B cell (primary cell): ENCODE results near the gene NANOS2. TPM values are rescaled to one million over a fixed set of nuclear protein-coding genes. Genes with fewer than 3 reads are reported as not detected.

Experiments
- ATAC-seq: fragments of 200-7000 bp; cut with Tn5 transposase; one replicate; pipeline ENCODE4 v1.10.0; 2021; ENCODE audit warnings: low read depth, mild to moderate bottlenecking, moderate number of reproducible peaks, moderate library complexity
- CTCF ChIA-PET: fragments of 350-600 bp; sonication (Branson Sonifier 250); formaldehyde crosslinking; loops from one replicate; lab custom pipeline; 2021; ENCODE audit warnings: antibody characterized with exemption, inconsistent platforms; lab: Charles Lee
- POLR2A ChIA-PET: fragments of 350-600 bp; sonication (Branson Sonifier 250); formaldehyde crosslinking; loops from one replicate; lab custom pipeline; 2021; ENCODE audit warnings: antibody characterized with exemption; lab: Charles Lee
- DNase-seq: peaks from one replicate; pipeline ENCODE4 v3.0.0; 2013
- H2AFZ ChIP-seq: 2 replicates; pipeline ENCODE4 v1.6.1; 2012; ENCODE audit warnings: mild to moderate bottlenecking, low read depth, low read length; ENCODE audit not compliant: insufficient read depth, poor library complexity, severe bottlenecking
- H3K27ac ChIP-seq, 2 donors: 1 replicate in 1 of 2; 2 replicates in 1 of 2; pipeline ENCODE4 v1.5.1; 2012 to 2013; ENCODE audit warnings: low read length in 2 of 2, mild to moderate bottlenecking in 2 of 2, moderate library complexity in 1 of 2
- H3K27me3 ChIP-seq, 4 experiments: fragments of 200-600 bp in 1 of 4; sonication (generic) in 1 of 4; replicated peaks in 1 of 4; 1 replicate in 2 of 4; 2 replicates in 2 of 4; pipeline versions ENCODE4 v1.6.1 to v1.7.0; 2013 to 2016; ENCODE audit warnings: low read length in 3 of 4, mild to moderate bottlenecking in 2 of 4, mixed read lengths in 1 of 4, moderate library complexity in 1 of 4; ENCODE audit not compliant: insufficient read depth in 4 of 4, control insufficient read depth in 3 of 4; ENCODE audit errors: control extremely low read depth in 1 of 4
- H3K36me3 ChIP-seq, 2 experiments: replicated peaks in 1 of 2; 1 replicate in 1 of 2; 2 replicates in 1 of 2; pipeline versions ENCODE4 v1.6.1 to v1.7.1; 2013; ENCODE audit warnings: low read length in 1 of 2; ENCODE audit not compliant: insufficient read depth in 2 of 2, control insufficient read depth in 1 of 2; ENCODE audit errors: control extremely low read depth in 1 of 2, extremely low read depth in 1 of 2
- H3K4me1 ChIP-seq, 2 donors: fragments of 200-600 bp in 1 of 2; sonication (generic) in 1 of 2; 1 replicate in 1 of 2; 2 replicates in 1 of 2; pipeline versions ENCODE4 v1.5.1 to v1.6.1; 2013 to 2017; ENCODE audit warnings: low read length in 2 of 2; ENCODE audit not compliant: control insufficient read depth in 2 of 2, insufficient read depth in 2 of 2
- H3K4me2 ChIP-seq: replicated peaks from 2 replicates; pipeline ENCODE3; 2012; ENCODE audit warnings: mild to moderate bottlenecking, low read depth, low read length; ENCODE audit not compliant: poor library complexity, severe bottlenecking
- H3K4me3 ChIP-seq, 5 experiments: fragments of 200-600 bp in 1 of 5; sonication (generic) in 1 of 5; 1 replicate in 3 of 5; 2 replicates in 2 of 5; pipeline versions ENCODE4 v1.5.1 to v1.7.0; 2011 to 2016; ENCODE audit warnings: low read length in 4 of 5, mild to moderate bottlenecking in 4 of 5, low read depth in 2 of 5, control low read depth in 1 of 5, moderate library complexity in 1 of 5; ENCODE audit not compliant: insufficient read depth in 1 of 5; ENCODE audit errors: control extremely low read depth in 1 of 5, extremely low read depth in 1 of 5
- H3K79me2 ChIP-seq: fragments of 200-600 bp; sonication (generic); one replicate; pipeline ENCODE4 v1.6.0; 2016; ENCODE audit warnings: low read length; ENCODE audit not compliant: control insufficient read depth, insufficient read depth
- H3K9ac ChIP-seq: fragments of 200-600 bp; sonication (generic); 2 replicates; pipeline ENCODE4 v1.6.1; 2017; ENCODE audit warnings: mild to moderate bottlenecking, low read length, moderate library complexity
- H3K9me3 ChIP-seq, 3 donors: one replicate each; pipeline versions ENCODE4 v1.6.1 to v1.7.1; 2013; ENCODE audit warnings: low read length in 2 of 3; ENCODE audit not compliant: control insufficient read depth in 2 of 3, insufficient read depth in 1 of 3; ENCODE audit errors: control extremely low read depth in 1 of 3
- H4K20me1 ChIP-seq: 2 replicates; pipeline ENCODE4 v1.6.0; 2012; ENCODE audit warnings: mild to moderate bottlenecking, low read length; ENCODE audit not compliant: insufficient read depth, control insufficient read depth, poor library complexity, severe bottlenecking
- H3K27ac Mint-ChIP-seq: one replicate; pipeline ENCODE4 v1.8.0; 2021; ENCODE audit warnings: mixed read lengths
- H3K27me3 Mint-ChIP-seq: one replicate; pipeline ENCODE4 v1.8.0; 2021; ENCODE audit warnings: mixed read lengths
- H3K4me1 Mint-ChIP-seq: one replicate; pipeline ENCODE4 v1.8.0; 2021; ENCODE audit warnings: mixed read lengths
- H3K4me3 Mint-ChIP-seq: one replicate; pipeline ENCODE4 v1.8.0; 2021; ENCODE audit warnings: mixed read lengths
- H3K9me3 Mint-ChIP-seq: one replicate; pipeline ENCODE4 v1.8.0; 2022; ENCODE audit warnings: mixed read lengths; ENCODE audit not compliant: insufficient read depth
- CTCF ChIP-seq: fragments of 200-600 bp; IDR thresholded peaks from one replicate; pipeline ENCODE4 v1.8.0; 2022; ENCODE audit warnings: antibody characterized with exemption, mild to moderate bottlenecking
- EZH2 ChIP-seq: IDR thresholded peaks from 2 replicates; pipeline ENCODE4 v1.6.1; 2012; ENCODE audit warnings: borderline replicate concordance, low read depth, mild to moderate bottlenecking, moderate library complexity, low read length; ENCODE audit not compliant: insufficient read depth, poor library complexity, severe bottlenecking
- WGBS: methylation state at CpG from one replicate; pipeline ENCODE4 v1.1.5; 2013; ENCODE audit warnings: missing lambda C conversion rate; ENCODE audit not compliant: insufficient coverage; 5-methylcytosine and 5-hydroxymethylcytosine counted together
- intact Hi-C: fragments of 100-400 bp; cut with micrococcal nuclease; formaldehyde crosslinking; loops from one replicate; pipeline ENCODE4 v1.10.0; 2022
- polyA plus RNA-seq: library from polyadenylated mRNA; depleted of rRNA; stranded (reverse); fragments of >200 nt; gene quantifications from 2 replicates; pipeline ENCODE4 v1.2.3, GENCODE V29; 2012
- total RNA-seq, 2 donors: library from RNA; stranded (reverse); fragments of 120-200 nt in 1 of 2; gene quantifications; 1 replicate in 1 of 2; 2 replicates in 1 of 2; pipeline versions ENCODE4 v1.2.3 to v1.2.4, GENCODE V29; 2013 to 2022

NANOS2 gene
- total and polyA plus RNA-seq, 2 donors (not counting 1 experiment from before 2014, with no cell fraction given), result not detected

GRCh38 chr19:45884682-45885555 lies 29.7 kb downstream of the NANOS2 start:
- peak overlapping the region in 1 of 2 donors; percentile 82 for H3K27ac ChIP-seq
- H3K4me3 ChIP-seq, result peak overlapping the region in 4 of 5 experiments; percentile 68 to 86 (median 76)
- Mint-ChIP-seq H3K27me3 (peaks cover 3% of the 10 kb centered on the region), H3K9me3 (no peaks in the 10 kb centered on the region), H3K4me3 (peak overlapping the region; percentile 95), H3K27ac (peak overlapping the region; percentile 46), H3K4me1 (peaks cover 28% of the 10 kb centered on the region)
- peaks cover 24 to 39% of the 10 kb centered on the region in 2 donors for H3K4me1 ChIP-seq
- H3K9ac ChIP-seq, result peak overlapping the region; percentile 74
- TF ChIP-seq EZH2 (no peak), CTCF (no peak)
- H3K9me3 ChIP-seq, result peaks cover 0 to 2% (median 0%) of the 10 kb centered on the region in 3 donors
- WGBS, result 76% methylated on average over 72 of the region's 72 CpGs
- ChIA-PET CTCF (interaction anchor here (0.8 to 3.4 kb wide), 3 partner anchors 16 to 68 kb away, joined by 3 to 24 read pairs (median 3); partner anchors contain the start of genes FOXA3 and SYMPK), POLR2A (interaction anchor here (1.1 to 2.9 kb wide), 3 partner anchors 17 to 1385 kb away, joined by 5 to 33 read pairs (median 8); partner anchors contain the start of genes MYPOP, SYMPK and ZNF180)
- H2AFZ ChIP-seq, result peak overlapping the region; percentile 90
- H3K79me2 ChIP-seq, result peaks cover 29% of the 10 kb centered on the region
- H3K27me3 ChIP-seq, result no peaks in the 10 kb centered on the region
- H3K36me3 ChIP-seq, result peaks cover 0 to 4% of the 10 kb centered on the region in 2 experiments
- H4K20me1 ChIP-seq, result peaks cover 39% of the 10 kb centered on the region
- intact Hi-C loops, result loop anchor here (5.0 kb wide), 1 partner anchor 378 kb away; the partner anchor contains the start of gene VASP
- no peak for ATAC-seq
- H3K4me2 ChIP-seq, result peak overlapping the region; percentile 97
- DNase-seq, result no peak
